ENCODE results near the gene ERV3-1.
"Not testable (repeated sequence)": the region's sequence is repeated elsewhere in the genome, so short reads cannot be mapped to it uniquely, and the experiment has no call there.

Gene ERV3-1

GRCh38 chr7:65006094-65006992 lies at the start of gene ERV3-1:
Gene ERV3-1, minus strand, starts transcription at chr7:65006687. Its CDS starts 13,661 bp downstream, at chr7:64993026.
- DNase-seq (ENCODE audit: low spot score), result peak; percentile 98

GRCh38 chr7:65055786-65056185 lies 49.3 kb upstream of the ERV3-1 start:
- DNase-seq (ENCODE audit: low spot score), result not testable (repeated sequence)

- not testable (repeated sequence) for DNase-seq (ENCODE audit: low spot score)
Measured at GRCh38 chr7:65054466-65054994, 48.0 kb upstream of the ERV3-1 start.

- not testable (repeated sequence) for DNase-seq (ENCODE audit: low spot score)
Measured at GRCh38 chr7:65051654-65052053, 45.2 kb upstream of the ERV3-1 start.

- DNase-seq (ENCODE audit: low spot score), result not testable (repeated sequence)
Measured at GRCh38 chr7:65051139-65051538, 44.7 kb upstream of the ERV3-1 start.

GRCh38 chr7:65046329-65046728 lies 39.8 kb upstream of the ERV3-1 start:
- not testable (repeated sequence) for DNase-seq (ENCODE audit: low spot score)

- not testable (repeated sequence) for DNase-seq (ENCODE audit: low spot score)
Measured at GRCh38 chr7:65045589-65045988, 39.1 kb upstream of the ERV3-1 start.

- DNase-seq (ENCODE audit: low spot score), result peak; percentile 75
Measured at GRCh38 chr7:65038767-65039166, 32.3 kb upstream of the ERV3-1 start.

- peak; percentile 93 for DNase-seq (ENCODE audit: low spot score)
Measured at GRCh38 chr7:65037740-65038688, 31.5 kb upstream of the ERV3-1 start.

GRCh38 chr7:65036526-65036925 lies 30.0 kb upstream of the ERV3-1 start:
- DNase-seq (ENCODE audit: low spot score), result not testable (repeated sequence)

GRCh38 chr7:65035469-65035868 lies 29.0 kb upstream of the ERV3-1 start:
- not testable (repeated sequence) for DNase-seq (ENCODE audit: low spot score)

- peak; percentile 7 for DNase-seq (ENCODE audit: low spot score)
Measured at GRCh38 chr7:65034120-65034782, 27.8 kb upstream of the ERV3-1 start.

GRCh38 chr7:65033391-65033790 lies 26.9 kb upstream of the ERV3-1 start:
- DNase-seq (ENCODE audit: low spot score), result not testable (repeated sequence)

GRCh38 chr7:65025023-65025422 lies 18.5 kb upstream of the ERV3-1 start:
- DNase-seq (ENCODE audit: low spot score), result not testable (repeated sequence)

- DNase-seq (ENCODE audit: low spot score), result not testable (repeated sequence)
Measured at GRCh38 chr7:65020978-65021377, 14.5 kb upstream of the ERV3-1 start.

- DNase-seq (ENCODE audit: low spot score), result not testable (repeated sequence)
Measured at GRCh38 chr7:65009881-65010280, 3.4 kb upstream of the ERV3-1 start.

GRCh38 chr7:65009394-65009793 lies 2.9 kb upstream of the ERV3-1 start:
- DNase-seq (ENCODE audit: low spot score), result not testable (repeated sequence)

GRCh38 chr7:65007036-65007435 lies 549 bp upstream of the ERV3-1 start:
- DNase-seq (ENCODE audit: low spot score), result not testable (repeated sequence)

- DNase-seq (ENCODE audit: low spot score), result no peak
Measured at GRCh38 chr7:65004575-65004974, 1.9 kb downstream of the ERV3-1 start.

- no peak for DNase-seq (ENCODE audit: low spot score)
Measured at GRCh38 chr7:65002972-65003585, 3.4 kb downstream of the ERV3-1 start.

- no peak for DNase-seq (ENCODE audit: low spot score)
Measured at GRCh38 chr7:65001291-65001814, 5.1 kb downstream of the ERV3-1 start.

Measured in SW480 (cell line).